ENCODE measurements around the gene RGS13. TPM values are rescaled to one million over a fixed set of nuclear protein-coding genes. Genes with fewer than 3 reads are reported as not detected.

RGS13 gene
- not detected in 2 replicates for total RNA-seq

GRCh38 chr1:192635939-192636338 lies at the start of gene RGS13:
Gene RGS13, plus strand, starts transcription at chr1:192636147. Its CDS starts 8,188 bp downstream, at chr1:192644335.

Other genes starting within 250 kb of the RGS13 start
- gene RGS1, start 60.4 kb upstream of the RGS13 start, total RNA-seq, result not detected in 2 replicates
- gene RGS2, start 172.9 kb downstream of the RGS13 start, total RNA-seq, result 15.1 and 18.2 TPM in 2 replicates

Measured in myometrial cell (primary cell).